Gastrocnemius medialis (tissue), 4 donors: ENCODE measurements around the gene OPALIN.

Experiments
- CTCF ChIP-seq, 5 experiments: fragments of 450-650 bp in 3 of 5; fragments of 200-600 bp in 2 of 5; sonication (generic) in 2 of 5; IDR thresholded peaks in 4 of 5; conservative IDR thresholded peaks in 1 of 5; 1 replicate in 4 of 5; 2 replicates in 1 of 5; pipeline ENCODE4 v1.5.1; 2016 to 2019; ENCODE audit warnings: antibody characterized with exemption in 5 of 5, mild to moderate bottlenecking in 3 of 5, moderate library complexity in 3 of 5
- POLR2A ChIP-seq, 2 donors: fragments of 450-650 bp; IDR thresholded peaks; one replicate each; pipeline ENCODE4 v1.6.1; 2017; ENCODE audit warnings: antibody characterized with exemption in 2 of 2, mild to moderate bottlenecking in 2 of 2, moderate library complexity in 2 of 2

GRCh38 chr10:96402417-96403305 lies 43.9 kb upstream of the OPALIN start:
- TF ChIP-seq CTCF (IDR thresholded peaks at IDR 0.05 in 4 of 5, conservative IDR thresholded peaks at IDR 0.05 in 1 of 5) (no peak), POLR2A (IDR thresholded peaks at IDR 0.05) (no peak)
